Natural killer cell (primary cell): Measurements from ENCODE around the gene PLCB4. TPM values are rescaled to one million over a fixed set of nuclear protein-coding genes. Genes with fewer than 3 reads are reported as not detected.

ENCODE experiments used
- ATAC-seq, 3 donors: fragments of 150-1000 bp in 2 of 3; fragments of 200-7000 bp in 1 of 3; cut with Tn5 transposase; 1 replicate in 1 of 3; 2 replicates in 2 of 3; pipeline ENCODE4 v1.10.0; 2021; ENCODE audit warnings: mild to moderate bottlenecking in 2 of 3, moderate library complexity in 2 of 3
- DNase-seq, 2 donors: peaks; one replicate each; pipeline versions ENCODE4 v3.0.0 to v3.0.0-alpha.2; 2013 to 2021; ENCODE audit warnings: mixed read lengths in 1 of 2
- H3K27ac ChIP-seq: one replicate; pipeline ENCODE4 v1.5.1; 2013; ENCODE audit warnings: mild to moderate bottlenecking, low read length
- H3K27me3 ChIP-seq: one replicate; pipeline ENCODE4 v1.6.1; 2013; ENCODE audit warnings: low read length; ENCODE audit not compliant: control insufficient read depth, insufficient read depth
- H3K36me3 ChIP-seq: one replicate; pipeline ENCODE4 v1.6.1; 2013; ENCODE audit warnings: low read length; ENCODE audit not compliant: control insufficient read depth, insufficient read depth
- H3K4me1 ChIP-seq: one replicate; pipeline ENCODE4 v1.6.1; 2013; ENCODE audit warnings: low read length; ENCODE audit not compliant: control insufficient read depth, insufficient read depth
- H3K4me3 ChIP-seq: one replicate; pipeline ENCODE4 v1.5.1; 2013; ENCODE audit warnings: low read length
- H3K9me3 ChIP-seq: one replicate; pipeline ENCODE4 v1.6.1; 2013; ENCODE audit warnings: low read length; ENCODE audit not compliant: control insufficient read depth, insufficient read depth
- H3K27ac Mint-ChIP-seq, 2 donors: one replicate each; pipeline ENCODE4 v1.8.0; 2022; ENCODE audit warnings: mild to moderate bottlenecking in 2 of 2, mixed read lengths in 2 of 2, moderate library complexity in 1 of 2
- H3K27me3 Mint-ChIP-seq, 2 donors: one replicate each; pipeline ENCODE4 v1.8.0; 2022; ENCODE audit warnings: low read depth in 2 of 2, mixed read lengths in 2 of 2
- H3K36me3 Mint-ChIP-seq: one replicate; pipeline ENCODE4 v1.8.0; 2022; ENCODE audit warnings: mixed read lengths
- H3K4me1 Mint-ChIP-seq, 2 donors: one replicate each; pipeline ENCODE4 v1.8.0; 2022; ENCODE audit warnings: mixed read lengths in 2 of 2
- H3K4me3 Mint-ChIP-seq: one replicate; pipeline ENCODE4 v1.8.0; 2022; ENCODE audit warnings: mild to moderate bottlenecking, moderate library complexity, mixed read lengths
- H3K9me3 Mint-ChIP-seq, 2 donors: one replicate each; pipeline ENCODE4 v1.8.0; 2022; ENCODE audit warnings: mixed read lengths in 2 of 2
- CTCF ChIP-seq: fragments of 200-600 bp; IDR thresholded peaks from one replicate; pipeline ENCODE4 v1.8.0; 2022; ENCODE audit warnings: antibody characterized with exemption
- WGBS: methylation state at CpG from one replicate; pipeline ENCODE4 v1.1.7; 2013; ENCODE audit warnings: missing lambda C conversion rate; ENCODE audit not compliant: insufficient coverage; 5-methylcytosine and 5-hydroxymethylcytosine counted together
- intact Hi-C: fragments of 100-400 bp; cut with micrococcal nuclease; formaldehyde crosslinking; loops from one replicate; pipeline ENCODE4 v1.14.2; 2022
- total RNA-seq, 4 donors: library from RNA; stranded (reverse); fragments of 120-200 nt in 1 of 4; gene quantifications; one replicate each; pipeline versions ENCODE4 v1.2.3 to v1.2.4, GENCODE V29; 2013 to 2022

PLCB4 gene
- total RNA-seq, 3 donors from 2014 or later (not counting 1 experiment from before 2014, with no cell fraction given): 0.05 to 0.40 TPM; not detected in 1

- TF ChIP-seq CTCF: no peak
- H3K27ac Mint-ChIP-seq: no peak overlapping the region
- H3K9me3 Mint-ChIP-seq: no peaks in the 10 kb centered on the region
- no peak for DNase-seq
- H3K4me1 ChIP-seq: no peaks in the 10 kb centered on the region
- no peak overlapping the region for H3K4me3 ChIP-seq
- no peaks in the 10 kb centered on the region for H3K27me3 ChIP-seq
- H3K4me1 Mint-ChIP-seq: no peaks in the 10 kb centered on the region
- ATAC-seq: no peak
- H3K27me3 Mint-ChIP-seq: peaks cover 0 to 4% of the 10 kb centered on the region in 2 donors
- no peaks in the 10 kb centered on the region for H3K36me3 ChIP-seq
- H3K27ac ChIP-seq: no peak overlapping the region
- no peak overlapping the region for H3K4me3 Mint-ChIP-seq
- no peaks in the 10 kb centered on the region for H3K36me3 Mint-ChIP-seq
- intact Hi-C loops: no loop called here
- H3K9me3 ChIP-seq: no peaks in the 10 kb centered on the region
- 88% methylated on average over 9 of the region's 9 CpGs for WGBS
Measured at GRCh38 chr20:9427430-9428291, 358.8 kb downstream of the PLCB4 start.

GRCh38 chr20:9428292-9428607 lies 359.4 kb downstream of the PLCB4 start:
- H3K4me3 Mint-ChIP-seq: no peak overlapping the region
- intact Hi-C loops: no loop called here
- no peaks in the 10 kb centered on the region for H3K9me3 ChIP-seq
- no peak overlapping the region for H3K4me3 ChIP-seq
- no peak overlapping the region for H3K27ac ChIP-seq
- no peak for TF ChIP-seq CTCF
- no peak for DNase-seq
- no peaks in the 10 kb centered on the region for H3K4me1 ChIP-seq
- H3K36me3 ChIP-seq: no peaks in the 10 kb centered on the region
- H3K36me3 Mint-ChIP-seq: no peaks in the 10 kb centered on the region
- no peaks in the 10 kb centered on the region for H3K27me3 Mint-ChIP-seq
- ATAC-seq: no peak
- H3K4me1 Mint-ChIP-seq: no peaks in the 10 kb centered on the region
- no peaks in the 10 kb centered on the region for H3K9me3 Mint-ChIP-seq
- H3K27me3 ChIP-seq: no peaks in the 10 kb centered on the region
- no peak overlapping the region for H3K27ac Mint-ChIP-seq

GRCh38 chr20:9439806-9440205 lies 370.9 kb downstream of the PLCB4 start:
- Mint-ChIP-seq H3K36me3 (no peaks in the 10 kb centered on the region), H3K9me3 (peaks cover 8% of the 10 kb centered on the region in 2 donors), H3K27me3 (no peaks in the 10 kb centered on the region), H3K4me1 (no peaks in the 10 kb centered on the region), H3K27ac (no peak overlapping the region), H3K4me3 (no peak overlapping the region)
- Histone ChIP-seq H3K27me3 (no peaks in the 10 kb centered on the region), H3K36me3 (no peaks in the 10 kb centered on the region), H3K27ac (no peak overlapping the region), H3K4me1 (no peaks in the 10 kb centered on the region), H3K9me3 (no peaks in the 10 kb centered on the region), H3K4me3 (no peak overlapping the region)
- no peak for TF ChIP-seq CTCF
- no peak for ATAC-seq
- intact Hi-C loops: no loop called here
- no peak for DNase-seq

- no peaks in the 10 kb centered on the region for H3K9me3 ChIP-seq
- H3K4me3 ChIP-seq: no peak overlapping the region
- no peak overlapping the region for H3K4me3 Mint-ChIP-seq
- no peaks in the 10 kb centered on the region for H3K4me1 ChIP-seq
- ATAC-seq (no peak), DNase-seq (no peak)
- intact Hi-C loops: no loop called here
- no peaks in the 10 kb centered on the region for H3K27me3 Mint-ChIP-seq
- no peaks in the 10 kb centered on the region for H3K36me3 Mint-ChIP-seq
- no peak overlapping the region for H3K27ac Mint-ChIP-seq
- no peaks in the 10 kb centered on the region for H3K27me3 ChIP-seq
- TF ChIP-seq CTCF: no peak
- H3K4me1 Mint-ChIP-seq: no peaks in the 10 kb centered on the region
- 64% methylated on average over 3 of the region's 3 CpGs for WGBS
- no peak overlapping the region for H3K27ac ChIP-seq
- H3K9me3 Mint-ChIP-seq: peaks cover 8% of the 10 kb centered on the region in 2 donors
- H3K36me3 ChIP-seq: no peaks in the 10 kb centered on the region
Measured at GRCh38 chr20:9440892-9441291, 372.0 kb downstream of the PLCB4 start.
